A673 (cell line): ENCODE data around the gene ZNF385B.

Source experiments
- CTCF ChIP-seq: fragments of 300-800, 200-600 bp; sonication (generic); conservative IDR thresholded peaks from 2 replicates; pipeline ENCODE4 v1.5.1; 2017; ENCODE audit warnings: low read depth, mild to moderate bottlenecking, antibody characterized with exemption, low read length, moderate library complexity, mixed read lengths
- EZH2 ChIP-seq: fragments of 200-600 bp; sonication (generic); IDR thresholded peaks from 2 replicates; pipeline ENCODE4 v1.6.1; 2017; ENCODE audit warnings: borderline replicate concordance, low read depth, mild to moderate bottlenecking, mixed read lengths, antibody characterized with exemption, low read length; ENCODE audit not compliant: poor library complexity, severe bottlenecking

- TF ChIP-seq CTCF (no peak), EZH2 (no peak)
These were observed 299.7 kb downstream of the ZNF385B start for GRCh38 chr2:179561702-179562101.
